Dedifferentiated amniotic fluid mesenchymal stem cell (primary cell): ENCODE results near the gene ALX4.

Source experiments
- DNase-seq: peaks from one replicate; pipeline ENCODE4 v3.0.0-alpha.2; 2016; ENCODE audit errors: extremely low spot score

The ALX4 gene

DNA sequence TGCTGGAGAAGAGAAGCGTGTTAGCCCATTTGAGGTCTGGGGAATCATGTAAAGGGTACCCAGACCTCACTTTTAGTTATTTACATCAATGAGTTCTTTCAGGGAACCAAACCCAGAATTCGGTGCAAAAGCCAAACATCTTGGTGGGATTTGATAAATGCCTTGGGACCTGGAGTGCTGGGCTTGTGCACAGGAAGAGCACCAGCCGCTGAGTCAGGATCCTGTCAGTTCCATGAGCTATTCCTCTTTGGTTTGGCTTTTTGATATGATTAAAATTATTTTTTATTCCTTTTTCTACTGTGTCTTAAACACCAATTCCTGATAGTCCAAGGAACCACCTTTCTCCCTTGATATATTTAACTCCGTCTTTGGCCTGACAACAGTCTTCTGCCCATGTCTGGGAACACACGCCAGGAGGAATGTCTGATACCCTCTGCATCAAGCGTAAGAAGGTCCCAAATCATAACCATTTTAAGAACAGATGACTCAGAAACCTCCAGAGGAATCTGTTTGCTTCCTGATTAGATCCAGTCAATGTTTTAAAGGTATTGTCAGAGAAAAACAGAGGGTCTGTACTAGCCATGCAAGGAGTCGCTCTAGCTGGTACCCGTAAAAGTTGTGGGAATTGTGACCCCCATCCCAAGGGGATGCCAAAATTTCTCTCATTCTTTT is 65.2 kb downstream of the ALX4 start:
- no peak for DNase-seq

DNA sequence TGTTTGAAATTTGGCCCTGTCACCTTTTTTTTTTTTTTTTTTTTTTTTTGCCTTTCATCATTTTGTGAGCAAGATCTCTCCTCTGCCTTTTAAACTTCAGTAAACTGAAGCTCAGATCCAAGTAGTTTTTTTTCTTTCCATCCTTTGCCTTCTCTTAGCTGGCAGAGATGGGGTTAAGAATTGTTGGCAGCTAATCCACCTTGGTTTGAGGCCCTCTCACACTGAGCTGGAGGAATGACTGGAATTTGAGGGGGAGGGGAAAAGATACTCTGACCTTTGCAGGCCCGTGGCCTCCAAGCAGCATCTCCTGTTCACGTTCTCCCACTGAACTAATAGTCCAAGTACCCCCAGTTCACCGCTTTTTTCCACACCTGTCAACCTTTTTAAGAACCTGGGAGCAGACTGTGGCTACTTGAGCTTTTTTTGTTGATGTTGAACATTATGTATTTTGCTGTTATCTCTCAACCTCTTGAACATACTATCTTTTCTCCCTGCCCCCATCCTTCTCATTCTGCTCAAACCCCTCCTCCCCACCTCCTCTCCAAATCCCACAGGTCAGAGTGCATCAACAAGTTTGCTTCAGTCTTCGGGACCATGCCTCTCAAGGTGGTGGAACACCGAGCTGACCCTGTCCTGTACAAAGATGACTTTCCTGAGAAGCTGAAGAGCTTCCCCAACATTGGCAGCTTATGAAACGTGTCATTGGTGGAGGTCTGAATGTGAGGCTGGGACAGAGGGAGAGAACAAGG is 66.2 kb downstream of the ALX4 start:
- no peak for DNase-seq

DNA sequence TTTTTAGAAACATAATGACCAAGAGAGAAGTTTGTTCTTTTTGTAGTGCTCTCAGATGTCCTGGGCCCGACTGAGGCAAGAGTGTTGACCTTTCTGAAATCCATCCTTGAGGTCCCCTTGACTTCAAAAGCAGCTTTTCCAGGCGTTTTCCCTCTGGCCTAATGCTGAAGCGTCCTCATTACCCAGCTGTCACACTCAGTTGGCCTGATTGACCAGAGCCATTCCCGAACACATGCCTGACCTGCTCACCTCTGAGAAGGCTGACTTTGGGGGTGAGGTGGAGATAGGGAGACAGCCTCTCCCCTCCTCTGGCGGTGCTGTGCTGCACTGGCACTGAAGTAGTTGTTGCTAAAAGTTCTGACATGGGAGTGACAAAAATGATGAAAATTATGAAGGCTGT is 66.9 kb downstream of the ALX4 start:
- DNase-seq: no peak

DNA sequence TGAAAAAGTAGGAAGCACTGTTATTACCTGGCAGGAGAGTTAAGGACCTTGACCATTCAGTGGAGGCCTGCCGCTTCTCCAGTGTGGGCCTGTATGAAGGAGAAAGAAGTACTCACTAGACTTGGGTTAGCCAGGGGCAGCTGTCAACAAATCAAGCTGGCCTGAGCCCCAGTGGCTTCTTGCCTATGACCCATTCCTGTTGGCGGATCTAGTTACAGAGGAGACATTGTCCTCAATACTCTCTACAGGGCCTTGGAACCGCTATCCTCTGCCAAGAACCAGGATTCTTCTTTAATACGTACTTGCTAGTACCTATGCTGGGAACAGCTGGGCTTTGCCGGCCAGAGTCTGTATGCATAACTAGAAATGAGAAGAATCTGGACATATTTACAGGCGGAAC is 68.1 kb downstream of the ALX4 start:
- DNase-seq: no peak

DNA sequence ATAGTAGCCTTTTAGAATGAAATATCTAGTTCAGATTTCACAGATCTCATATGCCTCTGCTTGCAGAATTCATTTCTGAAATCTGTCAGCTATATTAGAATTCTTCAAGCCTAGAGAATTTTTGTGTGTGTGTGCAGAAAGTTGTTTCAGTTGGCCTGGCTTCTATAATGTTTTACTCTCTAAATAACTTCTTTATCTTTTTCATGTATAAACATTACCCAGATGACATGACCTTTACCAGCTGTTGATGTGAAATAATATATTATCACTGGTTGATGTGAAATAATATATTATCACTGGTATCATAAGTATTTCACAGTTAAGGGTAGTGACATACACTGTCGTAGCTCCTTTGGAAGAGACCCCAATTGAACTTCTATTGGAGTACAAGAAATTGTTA is 72.8 kb downstream of the ALX4 start:
- no peak for DNase-seq

DNA sequence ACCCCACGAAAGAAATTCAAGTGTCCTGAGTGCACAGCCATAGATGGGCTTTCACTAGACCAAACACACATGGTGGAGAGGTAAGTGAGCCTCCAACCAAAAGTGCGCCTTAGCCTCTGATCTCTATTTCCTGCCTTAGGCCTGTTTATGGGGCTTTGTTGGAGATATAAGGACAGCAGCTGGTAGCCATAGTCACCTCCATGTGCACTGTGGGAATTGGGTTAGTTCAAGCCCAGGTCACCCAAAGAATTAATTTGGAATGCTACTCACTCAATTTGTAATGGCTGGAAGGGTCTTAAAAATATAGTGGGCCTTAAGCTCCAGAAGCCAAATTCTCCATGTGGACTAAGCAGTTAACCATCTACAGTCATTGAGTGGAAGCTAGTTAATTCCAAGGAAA is 73.6 kb downstream of the ALX4 start:
- no peak for DNase-seq

DNA sequence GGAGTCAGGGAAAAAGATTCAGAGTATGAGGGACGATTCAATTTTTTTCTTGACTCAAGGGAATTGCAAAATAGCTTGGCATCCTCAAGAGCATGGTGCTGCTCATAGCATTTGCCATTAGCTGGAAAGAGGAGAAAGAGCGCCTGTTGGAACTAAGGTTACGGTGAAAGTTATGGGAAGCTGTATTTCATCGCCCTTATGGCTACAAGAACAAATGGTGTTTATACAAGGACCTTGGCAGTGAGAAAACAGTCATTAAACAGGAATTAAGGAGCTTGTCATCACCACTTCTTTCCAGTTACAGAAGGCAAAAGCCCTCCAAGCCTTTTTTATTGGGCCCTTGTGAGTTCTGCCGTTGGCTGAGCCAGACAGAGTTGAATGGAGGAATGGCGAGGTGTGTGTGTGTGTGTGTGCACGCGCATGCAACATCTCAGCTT is 74.2 kb downstream of the ALX4 start:
- DNase-seq: no peak

DNA sequence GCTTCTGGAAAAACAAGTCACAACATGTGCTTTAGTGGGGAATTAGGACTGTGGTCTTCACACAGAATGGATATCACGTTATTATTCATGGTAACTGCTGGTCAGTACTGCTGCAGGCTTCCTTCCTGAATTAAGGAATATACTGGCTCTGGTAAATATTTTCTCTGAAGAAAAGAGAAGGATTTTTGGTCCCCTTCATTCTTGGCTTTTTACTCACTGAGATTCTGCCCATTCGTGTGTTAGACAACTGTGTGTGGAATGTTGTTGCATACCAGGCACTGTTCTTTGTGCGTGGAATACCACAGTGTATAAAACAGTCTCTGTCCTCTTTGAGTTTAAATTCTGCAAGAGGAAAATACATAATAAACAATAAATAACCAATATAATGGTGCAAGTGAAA is 80.3 kb downstream of the ALX4 start:
- peak; percentile 31 for DNase-seq

DNA sequence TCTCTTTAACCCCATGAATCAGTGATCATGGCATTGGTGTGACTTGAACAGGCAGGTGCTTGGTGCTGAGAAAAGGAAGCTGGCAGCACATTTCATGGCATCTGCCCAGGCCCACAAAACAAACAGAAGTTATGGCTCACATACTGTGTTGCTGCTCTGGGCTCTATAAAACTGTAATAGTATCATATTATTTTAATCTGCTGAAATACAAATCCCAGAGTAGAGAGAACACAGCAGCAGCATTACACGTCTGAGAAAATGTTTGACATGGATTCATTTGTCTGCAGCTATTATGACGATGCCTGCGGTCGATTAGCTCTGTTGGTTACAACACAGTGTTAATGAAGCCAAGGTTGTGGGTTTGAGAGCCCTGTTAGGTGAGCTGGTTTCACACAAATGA is 80.8 kb downstream of the ALX4 start:
- DNase-seq: no peak

DNA sequence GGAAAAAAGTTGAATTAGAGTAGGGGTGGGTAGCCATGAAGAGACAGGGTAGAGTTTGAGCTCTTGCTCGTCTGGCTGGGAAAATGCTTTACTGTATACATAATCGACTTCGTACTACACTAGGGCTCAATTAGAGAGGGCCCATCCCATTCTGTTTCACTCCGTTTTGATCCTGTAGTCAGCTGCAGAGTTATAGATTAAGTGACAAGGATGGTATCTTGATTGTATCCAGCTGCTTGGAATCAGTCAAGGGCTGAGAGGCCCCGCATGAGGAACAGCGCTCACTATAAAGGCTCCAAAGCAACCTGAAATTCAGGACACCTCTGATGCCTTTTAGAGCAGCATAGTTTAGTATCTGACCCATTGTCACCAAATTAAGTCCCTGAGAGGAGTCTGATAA is 81.6 kb downstream of the ALX4 start:
- no peak for DNase-seq

DNA sequence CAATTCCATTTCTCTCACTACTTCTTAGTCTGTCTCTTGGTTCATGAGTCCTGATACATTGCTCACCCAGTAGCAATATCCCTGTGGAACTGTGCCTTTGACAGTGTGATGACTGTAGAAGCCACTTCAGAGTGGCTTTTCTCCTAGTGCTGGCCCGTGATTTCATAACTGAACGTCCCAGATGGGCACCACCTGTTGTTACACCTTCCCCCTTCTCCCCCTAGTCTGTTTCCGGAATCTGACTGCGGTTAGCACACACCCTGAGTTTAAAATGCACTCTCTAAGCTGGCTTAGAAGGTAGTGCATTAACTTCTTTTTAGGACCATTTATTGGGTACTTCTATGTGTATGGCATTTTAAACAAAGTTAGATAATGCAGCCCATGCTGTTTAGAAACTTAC is 83.0 kb downstream of the ALX4 start:
- DNase-seq: no peak

DNA sequence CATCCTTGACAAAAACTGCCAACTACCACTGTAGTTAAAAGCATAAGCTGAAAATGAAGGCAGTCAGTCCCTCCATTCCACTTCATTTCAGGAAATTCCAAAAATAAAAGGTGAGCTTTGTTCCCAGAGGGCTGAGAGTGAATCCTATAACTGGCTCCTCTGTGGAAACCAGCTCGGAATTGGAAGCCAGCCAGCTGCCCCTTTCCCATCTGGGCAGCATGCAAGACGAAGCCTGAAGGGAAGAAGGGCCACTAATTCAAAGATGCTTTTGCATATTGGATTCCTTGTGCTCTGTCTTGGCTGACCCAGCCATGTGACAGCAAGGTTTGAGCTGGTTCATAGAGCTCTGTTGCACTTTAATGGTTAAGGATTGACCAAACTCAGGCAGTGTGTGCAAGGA is 83.4 kb downstream of the ALX4 start:
- no peak for DNase-seq

DNA sequence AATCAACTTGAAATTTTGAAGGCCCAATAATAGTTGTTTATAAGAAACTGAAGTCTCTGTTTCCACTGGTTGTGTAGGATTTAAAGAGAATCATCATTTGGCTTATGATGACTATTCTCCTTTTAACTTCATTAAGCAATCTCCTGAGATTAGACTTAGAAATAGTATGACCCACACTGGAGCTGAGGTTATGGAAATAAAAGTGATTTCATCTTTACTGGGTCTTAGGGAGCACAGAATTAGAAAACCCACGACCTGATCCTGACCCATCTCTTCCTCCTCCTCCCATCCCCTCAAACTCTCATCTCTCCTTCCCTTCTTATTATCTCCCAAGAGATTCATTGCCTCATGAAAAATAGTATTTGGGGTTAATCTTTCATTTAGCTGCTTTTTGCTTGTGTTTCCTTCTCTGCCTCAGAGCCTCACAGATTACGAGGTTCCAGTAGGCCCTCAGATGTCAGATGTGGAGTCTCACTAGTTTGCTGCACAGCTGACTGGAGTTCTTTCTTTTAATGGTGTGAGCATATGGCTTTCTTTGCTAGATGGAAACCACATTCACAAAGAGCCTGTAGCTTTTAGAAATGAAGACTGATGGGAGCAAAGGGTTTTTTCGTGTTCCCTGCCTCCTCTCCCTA is 85.0 kb downstream of the ALX4 start:
- no peak for DNase-seq

DNA sequence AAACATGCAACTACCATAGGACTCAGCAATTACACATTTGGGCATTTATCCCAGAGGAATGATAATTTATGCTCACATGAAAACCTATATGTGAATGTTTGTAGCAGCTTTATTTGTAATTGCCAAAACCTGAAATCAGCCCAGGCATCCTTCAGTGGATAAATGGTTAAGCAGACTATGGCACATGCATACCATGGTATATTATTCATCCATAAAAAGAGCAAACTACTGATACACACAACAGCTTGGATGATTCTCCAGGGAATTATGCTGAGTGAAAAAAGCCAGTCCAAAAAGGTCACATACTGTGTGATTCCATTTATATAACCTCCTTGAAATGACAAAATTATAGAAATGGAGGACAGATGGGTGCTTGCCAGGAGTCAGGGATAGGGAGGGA is 86.7 kb downstream of the ALX4 start:
- peak; percentile 41 for DNase-seq

DNA sequence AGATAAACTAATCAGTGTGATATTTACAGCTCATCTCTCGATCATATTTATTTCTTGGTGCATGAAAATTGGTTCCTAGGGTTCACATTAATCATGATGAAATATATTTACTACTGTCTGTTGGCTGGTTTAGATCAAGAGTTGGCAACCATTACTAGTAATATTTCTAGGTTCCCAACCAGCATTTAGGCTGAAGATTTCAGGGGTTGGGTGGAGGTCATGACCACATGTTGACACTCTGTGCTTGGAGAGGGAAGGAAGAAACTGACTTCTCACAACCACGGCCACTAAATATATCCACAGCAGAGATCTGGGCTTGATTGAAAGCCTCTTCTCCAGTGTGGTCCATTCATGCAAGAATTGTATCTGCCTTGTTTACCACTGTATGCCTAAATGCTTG is 87.9 kb downstream of the ALX4 start:
- DNase-seq: no peak

DNA sequence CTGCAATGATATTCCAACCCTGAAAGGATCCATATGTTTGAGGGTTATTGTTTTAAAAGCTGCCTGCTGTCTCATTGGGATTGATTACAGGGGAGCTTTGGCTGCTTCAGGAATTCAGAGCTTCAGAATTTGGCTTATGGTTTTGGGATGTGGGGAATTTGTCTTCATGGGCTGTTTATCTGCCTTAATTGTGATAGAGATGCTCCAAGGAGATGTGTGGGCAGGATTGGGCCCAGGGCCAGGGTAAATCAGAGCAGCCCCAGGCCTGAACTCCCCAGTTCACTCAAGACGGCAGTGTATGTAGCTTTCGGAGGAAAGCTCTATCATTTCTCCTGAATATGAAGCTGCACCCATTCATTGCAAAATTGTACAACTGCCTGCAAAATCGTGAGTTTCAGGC is 88.5 kb downstream of the ALX4 start:
- DNase-seq: no peak

DNA sequence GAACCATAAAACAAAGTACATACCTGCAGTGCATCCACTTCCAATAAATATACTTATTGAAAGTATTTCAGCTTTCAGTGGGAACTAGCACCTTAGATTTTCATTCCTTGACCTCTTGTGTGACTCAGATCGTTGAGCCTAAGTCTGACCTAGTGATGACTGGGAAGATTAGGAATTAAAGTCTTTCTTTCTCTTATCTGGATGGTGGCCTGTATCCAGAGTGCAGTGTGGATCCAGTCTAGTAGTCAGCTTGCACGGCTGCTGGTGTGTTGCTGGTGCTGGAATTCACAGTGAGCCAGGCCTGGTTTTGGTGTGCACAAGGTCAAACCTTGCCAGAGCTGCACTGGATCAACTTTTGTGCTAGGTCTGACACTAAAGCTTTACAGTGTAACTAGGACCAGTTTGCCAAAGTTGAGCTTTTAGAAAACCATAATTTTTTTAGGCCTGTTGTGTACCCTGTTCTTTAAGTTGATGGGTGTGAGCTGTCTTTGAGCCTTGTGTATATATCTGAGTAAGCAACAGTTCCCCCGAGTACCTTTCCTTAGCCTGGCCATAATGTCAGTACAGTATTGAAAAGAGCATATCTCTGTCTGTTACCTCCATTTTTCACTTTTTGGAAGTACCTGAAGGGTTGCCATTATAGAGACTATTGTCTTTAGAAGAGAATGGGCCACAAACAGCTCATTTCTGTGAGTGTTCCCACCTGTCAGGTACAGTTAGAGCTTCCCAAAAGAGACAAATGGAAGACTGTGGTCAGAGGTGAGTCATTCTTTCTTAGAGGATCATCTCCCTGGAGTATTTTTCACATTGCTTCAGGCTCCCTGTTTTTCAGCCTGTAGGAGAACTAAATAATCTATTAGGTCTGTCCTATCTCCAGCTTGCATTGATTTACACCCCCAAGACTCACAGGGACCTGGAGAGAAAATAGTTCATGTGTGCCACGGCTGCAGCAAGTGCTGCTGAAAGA is 89.8 kb downstream of the ALX4 start:
- DNase-seq: no peak

DNA sequence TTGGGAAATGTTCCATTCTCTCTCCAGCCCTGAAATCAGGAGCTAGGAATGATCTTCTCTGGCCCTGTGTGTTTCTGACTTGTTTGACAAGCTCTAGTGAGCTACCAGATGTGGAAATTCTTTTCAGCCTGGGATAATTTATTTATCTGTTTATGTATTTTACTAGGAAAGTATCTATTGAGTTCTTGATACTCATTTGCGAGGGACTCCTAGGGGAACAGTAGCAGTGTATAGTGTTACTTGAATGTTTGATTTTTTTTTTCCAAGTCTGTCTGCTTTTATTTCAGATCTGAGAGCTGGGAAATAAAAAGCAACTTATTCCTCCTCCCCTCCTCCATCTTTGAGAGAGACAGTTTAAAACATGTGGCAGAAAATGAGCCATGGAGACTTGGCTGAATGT is 92.5 kb downstream of the ALX4 start:
- DNase-seq: no peak

DNA sequence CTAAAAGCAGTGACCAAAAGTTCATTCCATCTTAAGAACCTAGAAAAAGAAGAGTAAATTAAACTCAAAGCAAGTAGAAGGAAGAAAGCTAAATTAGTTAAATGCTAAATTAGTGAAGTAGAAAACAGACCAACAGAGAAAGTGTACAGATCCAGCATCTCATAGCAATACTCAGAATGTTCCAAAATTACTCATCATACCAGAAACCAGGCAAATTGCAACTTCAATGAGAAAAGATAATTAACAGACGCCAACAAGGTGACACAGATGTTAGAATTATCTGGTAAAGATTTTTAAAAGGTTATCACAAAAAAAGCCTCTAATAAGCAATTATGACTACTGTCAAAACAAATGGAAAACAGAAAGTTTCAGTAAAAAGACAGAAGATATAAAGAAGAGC is 96.8 kb downstream of the ALX4 start:
- no peak for DNase-seq

DNA sequence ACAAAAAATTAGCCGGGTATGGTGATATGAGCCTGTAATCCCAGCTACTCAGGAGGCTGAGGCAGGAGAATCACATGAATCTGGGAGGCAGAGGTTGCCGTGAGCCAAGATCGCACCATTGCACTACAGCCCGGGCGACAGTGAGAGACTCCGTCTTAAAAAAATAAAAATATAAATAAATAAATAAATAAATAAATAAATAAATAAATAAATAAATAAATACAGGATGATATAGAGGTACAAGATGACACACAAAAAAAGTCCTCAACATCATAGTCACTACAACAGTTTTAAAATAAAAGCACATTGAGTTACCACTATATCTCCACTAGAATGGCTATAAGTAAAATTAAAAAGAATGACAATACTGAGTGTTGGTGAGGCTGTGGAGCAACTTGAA is 97.8 kb downstream of the ALX4 start:
- DNase-seq: no peak
